ENCODE results near the gene PDX1.
A peak's percentile ranks its signal among the peaks of the same experiment; 100 is the strongest.

The PDX1 gene

DNA sequence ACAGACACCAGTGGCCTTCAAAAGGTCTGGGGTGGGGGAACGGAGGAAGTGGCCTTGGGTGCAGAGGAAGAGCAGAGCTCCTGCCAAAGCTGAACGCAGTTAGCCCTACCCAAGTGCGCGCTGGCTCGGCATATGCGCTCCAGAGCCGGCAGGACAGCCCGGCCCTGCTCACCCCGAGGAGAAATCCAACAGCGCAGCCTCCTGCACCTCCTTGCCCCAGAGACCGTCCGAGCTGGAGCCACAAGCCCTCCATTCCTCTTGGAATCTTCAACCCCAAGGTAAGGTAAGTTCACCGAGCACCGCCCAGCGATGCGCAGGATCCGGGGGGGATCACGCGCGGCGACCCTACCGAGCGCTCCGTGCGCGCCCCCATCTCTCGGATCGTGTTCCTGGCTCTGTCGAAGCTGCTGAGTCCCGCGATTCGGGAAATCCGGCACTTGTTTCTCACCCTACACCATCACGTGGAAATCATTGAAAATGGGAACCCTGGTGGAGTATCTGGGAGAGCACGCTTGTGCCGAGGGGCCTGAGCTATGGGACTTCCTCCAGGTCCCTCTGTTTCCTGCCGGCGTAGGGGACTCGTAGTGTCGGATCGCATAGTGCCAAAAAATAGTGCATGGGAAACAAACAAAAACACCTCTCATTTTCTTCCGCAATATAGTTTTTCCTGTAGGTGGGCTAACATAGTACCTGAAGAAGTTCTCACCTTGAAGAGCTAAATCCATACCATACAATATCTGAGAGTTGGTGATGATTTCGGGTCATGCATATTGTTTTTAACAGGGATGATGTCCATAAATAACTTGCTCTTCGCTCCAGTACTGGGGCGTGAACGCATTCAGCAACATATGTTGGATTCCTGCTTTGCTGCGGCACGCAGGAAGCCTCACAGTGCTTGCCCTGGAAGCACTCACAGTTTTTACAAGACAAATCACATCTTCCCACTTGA, 9.3 kb downstream of the PDX1 start:
- H3K9me3 Mint-ChIP-seq, result peaks cover 9% of the 10 kb centered on the region
- H3K36me3 Mint-ChIP-seq, result no peaks in the 10 kb centered on the region
- no peak for ATAC-seq
- H3K27ac Mint-ChIP-seq, result no peak overlapping the region
- H3K4me3 Mint-ChIP-seq, result no peak overlapping the region
- peaks cover 27% of the 10 kb centered on the region for H3K4me1 Mint-ChIP-seq
- peaks cover 78% of the 10 kb centered on the region for H3K27me3 Mint-ChIP-seq

DNA sequence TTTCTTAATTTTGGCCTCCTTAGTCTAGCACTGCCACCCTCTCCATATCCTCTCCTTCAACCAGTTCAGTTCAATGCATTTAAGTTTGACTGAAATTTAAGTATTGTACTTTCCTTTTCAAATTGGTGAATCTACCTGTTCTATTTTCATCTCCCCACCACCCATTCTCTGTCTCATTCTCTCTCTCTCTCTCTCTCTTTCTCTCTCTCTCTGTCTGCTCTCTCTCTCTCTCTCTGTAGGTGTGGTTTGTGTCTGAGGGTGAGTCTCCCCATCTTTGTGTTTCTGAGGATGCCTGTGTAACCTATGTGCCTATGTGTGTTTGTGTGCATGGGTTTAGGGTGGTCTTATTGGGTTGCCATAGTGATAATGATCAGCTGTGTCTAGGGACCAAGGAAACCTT, 10.1 kb downstream of the PDX1 start:
- Mint-ChIP-seq H3K27me3 (peaks cover 73% of the 10 kb centered on the region), H3K4me3 (no peak overlapping the region), H3K36me3 (no peaks in the 10 kb centered on the region), H3K4me1 (peaks cover 25% of the 10 kb centered on the region), H3K9me3 (peaks cover 9% of the 10 kb centered on the region), H3K27ac (no peak overlapping the region)
- no peak for ATAC-seq

GRCh38 chr13:27933118-27933517, 13.3 kb downstream of the PDX1 start:
- ATAC-seq, result no peak
- Mint-ChIP-seq H3K9me3 (no peaks in the 10 kb centered on the region), H3K4me1 (peaks cover 2% of the 10 kb centered on the region), H3K27me3 (peaks cover 41% of the 10 kb centered on the region), H3K27ac (no peak overlapping the region), H3K4me3 (no peak overlapping the region), H3K36me3 (no peaks in the 10 kb centered on the region)

DNA sequence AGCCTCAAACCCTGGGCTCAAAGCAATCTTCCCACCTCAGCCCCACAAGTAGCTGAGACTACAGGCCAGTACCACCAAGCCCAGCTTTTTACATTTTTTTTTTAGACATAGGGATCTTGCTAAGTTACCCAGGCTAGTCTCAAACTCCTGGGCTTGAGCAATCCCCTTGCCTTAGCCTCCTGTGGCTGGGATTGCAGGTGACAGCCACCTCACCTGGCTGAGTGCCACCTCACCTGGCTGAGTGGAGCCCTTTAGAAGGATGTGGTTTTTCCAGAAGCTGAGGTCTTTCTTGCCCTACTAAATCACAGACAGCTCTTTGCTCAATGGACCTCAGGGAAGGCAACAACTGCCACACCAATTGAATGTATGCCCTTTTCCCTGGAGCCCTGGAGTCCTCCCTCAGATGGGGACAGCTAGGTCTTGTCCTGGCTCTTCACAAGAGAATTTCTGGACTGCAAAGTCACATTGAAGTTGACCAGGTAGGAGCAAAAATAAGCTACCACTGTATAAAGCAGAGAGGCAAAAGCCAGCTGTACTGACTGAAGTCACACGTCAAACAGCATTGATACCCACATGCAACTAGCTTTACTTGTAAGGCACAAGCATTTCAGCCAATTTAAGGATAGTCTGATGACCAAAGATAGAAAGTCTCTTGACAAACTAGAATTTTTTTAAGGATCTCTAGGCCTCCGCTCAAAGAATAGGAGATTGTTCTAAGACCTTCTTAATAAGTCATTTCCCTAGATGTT, 14.0 kb downstream of the PDX1 start:
- H3K27ac Mint-ChIP-seq, result no peak overlapping the region
- H3K9me3 Mint-ChIP-seq, result no peaks in the 10 kb centered on the region
- H3K27me3 Mint-ChIP-seq, result peaks cover 35% of the 10 kb centered on the region

GRCh38 chr13:27942972-27943371, 23.2 kb downstream of the PDX1 start:
- H3K36me3 Mint-ChIP-seq, result no peaks in the 10 kb centered on the region
- no peak overlapping the region for H3K27ac Mint-ChIP-seq
- H3K4me1 Mint-ChIP-seq, result no peaks in the 10 kb centered on the region
- peaks cover 14% of the 10 kb centered on the region for H3K27me3 Mint-ChIP-seq
- H3K9me3 Mint-ChIP-seq, result peaks cover 12% of the 10 kb centered on the region
- ATAC-seq, result no peak
- H3K4me3 Mint-ChIP-seq, result no peak overlapping the region

More for the DNA sequence above, 14.0 kb downstream of the PDX1 start:
- Mint-ChIP-seq H3K4me3 (no peak overlapping the region), H3K4me1 (no peaks in the 10 kb centered on the region), H3K36me3 (no peaks in the 10 kb centered on the region)
- ATAC-seq, result no peak

DNA sequence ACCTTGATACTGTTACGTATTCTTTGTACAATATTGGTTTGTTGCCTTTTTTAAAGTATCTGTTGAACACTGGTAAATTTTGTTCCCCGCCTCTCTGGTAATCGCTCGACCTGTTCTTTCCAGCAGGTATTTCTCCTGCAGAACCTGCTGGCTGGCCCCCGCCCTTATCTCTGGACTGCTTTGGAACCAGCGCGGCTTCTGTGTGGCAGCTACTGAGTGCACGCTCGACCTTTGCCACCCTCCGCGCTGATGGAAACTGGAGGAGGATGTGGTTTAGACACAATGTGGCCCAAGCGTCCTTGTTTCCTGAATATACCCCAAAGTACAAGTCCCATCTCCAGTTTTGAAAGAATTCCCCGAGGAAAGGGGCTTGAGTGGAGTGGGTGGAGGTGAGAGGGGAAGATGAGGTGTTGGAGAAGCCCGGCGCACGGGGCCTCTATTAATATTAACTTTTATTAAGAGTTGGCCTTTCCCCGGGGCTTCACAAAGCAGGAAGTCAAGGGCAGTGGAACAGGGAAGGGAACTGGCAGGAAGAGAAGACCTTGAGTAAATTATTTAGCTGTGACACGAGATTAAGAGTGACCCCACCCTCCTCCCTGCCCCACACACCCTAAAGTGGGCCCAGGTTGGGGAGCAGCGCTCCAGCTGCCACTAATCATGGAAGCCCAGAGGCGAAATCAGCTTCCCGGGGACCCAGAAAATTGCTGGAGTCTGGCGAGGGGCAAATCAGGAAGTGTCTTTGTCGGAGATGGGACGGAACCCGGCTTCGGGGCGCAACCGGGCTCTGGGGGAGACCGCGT, 33.3 kb downstream of the PDX1 start:
- no peaks in the 10 kb centered on the region for H3K36me3 Mint-ChIP-seq
- no peak overlapping the region for H3K27ac Mint-ChIP-seq
- peaks cover 64% of the 10 kb centered on the region for H3K27me3 Mint-ChIP-seq
- H3K9me3 Mint-ChIP-seq, result peaks cover 6% of the 10 kb centered on the region
- ATAC-seq, result no peak
- H3K4me1 Mint-ChIP-seq, result peaks cover 15% of the 10 kb centered on the region
- H3K4me3 Mint-ChIP-seq, result peak overlapping the region; percentile 62

GRCh38 chr13:27953676-27954405, 34.0 kb downstream of the PDX1 start:
- H3K27ac Mint-ChIP-seq, result no peak overlapping the region

DNA sequence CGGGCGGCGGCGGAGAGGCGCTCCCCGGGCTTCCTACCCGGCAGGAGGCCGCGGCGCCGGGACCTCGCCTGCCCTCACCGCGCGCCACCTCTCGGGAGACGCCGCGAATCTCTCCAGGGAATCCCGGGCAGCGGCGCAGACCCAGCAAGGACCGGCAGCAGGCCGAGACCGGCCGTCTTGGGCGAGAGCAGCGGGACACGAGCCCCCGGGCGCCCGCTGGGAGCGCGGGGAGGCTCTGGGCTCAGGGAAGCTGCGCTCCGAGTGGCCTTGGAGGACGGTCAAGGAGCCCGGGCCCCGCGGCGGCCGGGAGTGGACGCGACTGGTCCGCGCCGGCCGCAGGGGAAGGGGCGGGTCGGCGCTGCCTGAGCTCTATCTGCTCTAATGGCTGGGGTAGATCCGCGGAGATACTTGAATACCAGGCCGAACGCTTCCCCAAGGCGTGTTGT, 34.6 kb downstream of the PDX1 start:
- peak overlapping the region; percentile 76 for H3K4me3 Mint-ChIP-seq
- H3K9me3 Mint-ChIP-seq, result peaks cover 4% of the 10 kb centered on the region
- ATAC-seq, result no peak
- no peaks in the 10 kb centered on the region for H3K36me3 Mint-ChIP-seq
- peaks cover 15% of the 10 kb centered on the region for H3K4me1 Mint-ChIP-seq
- peaks cover 57% of the 10 kb centered on the region for H3K27me3 Mint-ChIP-seq
- H3K27ac Mint-ChIP-seq, result no peak overlapping the region

More at GRCh38 chr13:27953676-27954405, 34.0 kb downstream of the PDX1 start:
- Mint-ChIP-seq H3K27me3 (peaks cover 59% of the 10 kb centered on the region), H3K9me3 (peaks cover 4% of the 10 kb centered on the region), H3K4me1 (peaks cover 15% of the 10 kb centered on the region), H3K4me3 (peak overlapping the region; percentile 76), H3K36me3 (no peaks in the 10 kb centered on the region)
- peak; percentile 82 for ATAC-seq

- peaks cover 16% of the 10 kb centered on the region for H3K4me1 Mint-ChIP-seq
- peaks cover under 1% of the 10 kb centered on the region for H3K9me3 Mint-ChIP-seq
- H3K27me3 Mint-ChIP-seq, result peaks cover 61% of the 10 kb centered on the region
Observed at GRCh38 chr13:27955014-27955591, 35.3 kb downstream of the PDX1 start.

DNA sequence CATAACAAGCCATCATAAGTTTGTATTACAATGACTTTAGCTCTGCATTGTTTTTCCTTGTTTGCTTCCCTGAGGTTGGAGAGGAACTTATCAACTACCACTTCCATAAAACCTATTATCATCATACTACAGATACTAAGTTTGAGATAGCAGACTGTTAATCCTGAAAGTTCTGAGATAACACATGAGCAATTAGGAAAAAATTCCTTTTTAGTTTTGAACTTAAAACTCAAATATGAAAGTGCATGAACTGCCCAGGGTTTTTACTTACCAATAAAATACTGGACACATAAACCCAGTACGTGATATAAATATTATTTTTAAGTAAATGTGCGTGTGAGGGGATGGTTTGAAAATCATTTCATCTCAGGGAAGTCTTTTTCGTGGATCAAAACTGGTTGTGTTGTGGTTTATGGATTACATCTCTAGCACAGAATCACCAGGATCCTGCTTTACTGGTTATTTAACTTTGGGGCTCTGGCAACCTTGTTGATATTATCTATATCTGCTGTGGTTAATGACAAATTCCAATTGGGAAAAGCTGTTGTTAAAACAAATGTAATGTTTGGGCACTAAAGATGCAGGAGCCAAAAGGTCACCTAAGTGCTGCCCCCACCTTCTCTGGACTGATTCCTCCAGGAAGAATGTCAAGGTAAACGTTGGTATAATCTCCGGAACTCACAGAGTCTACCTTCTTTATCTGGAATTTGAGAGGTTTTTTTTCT, 36.9 kb downstream of the PDX1 start:
- Mint-ChIP-seq H3K27me3 (peaks cover 61% of the 10 kb centered on the region), H3K4me3 (no peak overlapping the region), H3K9me3 (no peaks in the 10 kb centered on the region), H3K4me1 (peaks cover 31% of the 10 kb centered on the region), H3K36me3 (no peaks in the 10 kb centered on the region), H3K27ac (no peak overlapping the region)
- no peak for ATAC-seq

More at GRCh38 chr13:27955014-27955591, 35.3 kb downstream of the PDX1 start:
- no peak for ATAC-seq
- H3K4me3 Mint-ChIP-seq, result no peak overlapping the region
- no peak overlapping the region for H3K27ac Mint-ChIP-seq
- H3K36me3 Mint-ChIP-seq, result no peaks in the 10 kb centered on the region

GRCh38 chr13:27959976-27960361, 40.2 kb downstream of the PDX1 start:
- no peaks in the 10 kb centered on the region for H3K36me3 Mint-ChIP-seq
- ATAC-seq, result no peak
- H3K4me3 Mint-ChIP-seq, result peak overlapping the region; percentile 48
- peaks cover 16% of the 10 kb centered on the region for H3K4me1 Mint-ChIP-seq
- no peak overlapping the region for H3K27ac Mint-ChIP-seq
- H3K9me3 Mint-ChIP-seq, result no peaks in the 10 kb centered on the region
- peaks cover 66% of the 10 kb centered on the region for H3K27me3 Mint-ChIP-seq

DNA sequence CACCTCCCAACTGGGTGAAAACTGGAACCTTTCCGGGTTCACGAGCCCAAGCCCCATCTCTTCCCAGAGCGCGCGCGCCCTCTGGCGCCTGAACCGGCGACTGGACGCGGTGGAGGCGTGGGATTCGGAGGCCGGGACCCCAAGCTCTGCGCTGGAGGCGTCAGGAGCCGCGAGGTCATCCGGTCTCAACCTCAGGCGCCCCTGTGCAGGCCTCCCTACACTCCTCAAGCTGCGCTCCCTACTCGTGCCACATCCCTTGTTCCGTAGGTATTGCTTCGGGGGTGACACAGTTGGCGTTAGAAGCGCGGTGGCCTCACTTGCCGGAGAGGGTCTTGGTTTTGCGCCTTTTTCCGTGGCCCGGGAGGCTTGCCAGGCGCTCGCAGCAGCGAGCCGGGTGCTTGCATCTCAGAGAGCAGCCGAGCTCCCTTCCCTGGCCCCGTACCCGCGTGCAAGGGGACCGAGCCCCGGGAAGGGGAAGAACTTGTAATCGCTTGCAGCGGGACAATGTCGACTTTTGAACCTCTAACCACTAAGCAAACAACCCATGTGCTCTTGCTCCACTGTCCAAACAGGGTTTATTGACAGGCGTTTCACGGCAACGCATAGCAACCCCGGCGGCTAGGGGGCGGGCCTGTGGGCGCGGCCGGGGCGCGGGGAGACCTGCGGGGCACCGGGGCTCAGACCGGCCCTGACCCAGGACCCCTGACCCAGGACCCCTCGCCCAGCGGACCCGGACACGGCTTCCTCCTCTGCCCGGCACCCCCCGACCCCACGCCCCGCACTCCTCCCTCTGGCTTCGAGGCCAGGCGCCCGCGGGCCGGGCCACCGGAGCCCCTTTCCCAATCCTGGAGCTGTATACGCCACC, 40.8 kb downstream of the PDX1 start:
- H3K4me1 Mint-ChIP-seq, result peaks cover 16% of the 10 kb centered on the region
- ATAC-seq, result peak; percentile 57
- H3K27ac Mint-ChIP-seq, result no peak overlapping the region
- no peaks in the 10 kb centered on the region for H3K36me3 Mint-ChIP-seq
- H3K27me3 Mint-ChIP-seq, result peaks cover 66% of the 10 kb centered on the region
- H3K9me3 Mint-ChIP-seq, result no peaks in the 10 kb centered on the region
- peak overlapping the region; percentile 48 for H3K4me3 Mint-ChIP-seq

All from stimulated activated memory B cell treated with anti-CD40 and anti-IgM and Interleukin-4, amounts not matched to agents 10 μg/mL and 1 μg/mL and 100 μg/mL, for 72 hours (primary cell).